K562 (cell line): ENCODE measurements around the gene NT5C1B. TPM values are rescaled to one million over a fixed set of nuclear protein-coding genes. Genes with fewer than 3 reads are reported as not detected.

ENCODE experiments used
- ATF7 ChIP-seq: fragments of 450-650 bp; IDR thresholded peaks from 2 replicates; pipeline ENCODE4 v1.7.1; 2014; ENCODE audit warnings: mild to moderate bottlenecking, moderate library complexity
- BRD4 ChIP-seq: fragments of 200-600 bp; sonication (generic); IDR thresholded peaks from 2 replicates; pipeline ENCODE4 v1.6.1; 2017; ENCODE audit warnings: inconsistent platforms
- CBX5 ChIP-seq: IDR thresholded peaks from 2 replicates; pipeline ENCODE4 v1.6.1; 2014; ENCODE audit warnings: low read depth, borderline replicate concordance
- CEBPG ChIP-seq, 3 experiments: fragments of 200-800 bp in 1 of 3; sonication (Bioruptor generic) in 1 of 3; sonication (generic) in 1 of 3; formaldehyde crosslinking in 1 of 3; IDR thresholded peaks in 2 of 3; conservative IDR thresholded peaks in 1 of 3; 2 replicates each; pipeline versions ENCODE4 v1.6.1 to v1.8.0; 2016 to 2022; ENCODE audit warnings: missing compliant biosample characterization in 2 of 3, missing genetic modification characterization in 2 of 3, mild to moderate bottlenecking in 1 of 3, missing genetic modification reagents in 1 of 3
- COPS2 ChIP-seq: fragments of 450-650 bp; conservative IDR thresholded peaks from 2 replicates; pipeline ENCODE4 v1.6.1; 2016; ENCODE audit warnings: mild to moderate bottlenecking, moderate library complexity
- E2F5 ChIP-seq: sonication (generic); formaldehyde crosslinking; IDR thresholded peaks from 2 replicates; pipeline ENCODE4 v1.8.0; 2022; ENCODE audit warnings: mild to moderate bottlenecking, missing genetic modification reagents
- ELF2 ChIP-seq: fragments of 250-450 bp; sonication (Bioruptor Pico); IDR thresholded peaks from 2 replicates; pipeline ENCODE4 v1.5.0; 2021; ENCODE audit warnings: mild to moderate bottlenecking
- HDAC3 ChIP-seq: fragments of 450-650 bp; IDR thresholded peaks from 2 replicates; pipeline ENCODE4 v1.6.1; 2018; ENCODE audit warnings: borderline replicate concordance, mild to moderate bottlenecking, moderate library complexity; ENCODE audit not compliant: partially characterized antibody
- MBD1 ChIP-seq: fragments of 250-450 bp; sonication (Bioruptor Pico); IDR thresholded peaks from 2 replicates; pipeline ENCODE4 v1.8.0; 2022; ENCODE audit warnings: inconsistent platforms
- MEF2A ChIP-seq: IDR thresholded peaks from 2 replicates; pipeline ENCODE4 v1.6.1; 2011; ENCODE audit warnings: low read depth, mild to moderate bottlenecking, low read length, moderate library complexity; ENCODE audit not compliant: control insufficient read depth
- NCOA6 ChIP-seq: fragments of 450-650 bp; IDR thresholded peaks from 2 replicates; pipeline ENCODE4 v1.6.1; 2017; ENCODE audit warnings: mild to moderate bottlenecking
- NELFE ChIP-seq: IDR thresholded peaks from 2 replicates; pipeline ENCODE4 v1.6.1; 2011; ENCODE audit warnings: mild to moderate bottlenecking; ENCODE audit not compliant: insufficient read depth, insufficient read length
- PHF8 ChIP-seq: fragments of 200-600 bp; sonication (generic); IDR thresholded peaks from 2 replicates; pipeline ENCODE4 v1.6.1; 2012; ENCODE audit warnings: mixed run types, mild to moderate bottlenecking, inconsistent platforms, low read length, moderate library complexity, borderline replicate concordance
- RNF219 ChIP-seq: fragments of 250-450 bp; sonication (Bioruptor Pico); IDR thresholded peaks from 2 replicates; pipeline ENCODE4 v1.5.0; 2022; ENCODE audit warnings: mild to moderate bottlenecking
- SAP30 ChIP-seq: fragments of 200-600 bp; sonication (generic); IDR thresholded peaks from 2 replicates; pipeline ENCODE4 v1.6.1; 2012; ENCODE audit warnings: borderline replicate concordance, low read depth, mild to moderate bottlenecking, moderate library complexity, low read length, control low read depth, inconsistent platforms; ENCODE audit not compliant: insufficient read depth, poor library complexity, severe bottlenecking
- SNAPC5 ChIP-seq: fragments of 250-450 bp; sonication (Bioruptor Pico); IDR thresholded peaks from 2 replicates; pipeline ENCODE4 v1.8.0; 2021; ENCODE audit warnings: moderate library complexity, mild to moderate bottlenecking, inconsistent platforms
- SNRNP70 ChIP-seq: fragments of 200-400 bp; formaldehyde crosslinking; optimal IDR thresholded peaks from 2 replicates; pipeline ENCODE3; 2017; ENCODE audit warnings: low read depth, low read length
- TAF7 ChIP-seq: fragments of 450-650 bp; IDR thresholded peaks from 2 replicates; pipeline ENCODE4 v1.6.1; 2016; ENCODE audit warnings: missing genetic modification characterization, missing compliant biosample characterization
- ZBTB43 ChIP-seq: sonication (generic); formaldehyde crosslinking; IDR thresholded peaks from 2 replicates; pipeline ENCODE4 v1.8.0; 2023; ENCODE audit warnings: mild to moderate bottlenecking, missing genetic modification reagents
- ZNF12 ChIP-seq: sonication (generic); formaldehyde crosslinking; IDR thresholded peaks from 2 replicates; pipeline ENCODE4 v1.4.0; 2020; ENCODE audit warnings: mild to moderate bottlenecking, missing genetic modification reagents
- ZNF316 ChIP-seq: fragments of 450-650 bp; IDR thresholded peaks from 2 replicates; pipeline ENCODE4 v1.6.1; 2016
- polyA plus RNA-seq, 8 experiments: library from polyadenylated mRNA; depleted of rRNA in 4 of 8; stranded (reverse) in 5 of 8; unstranded in 3 of 8; fragments of >200 nt; fragmentation: Nextera tagmentation in 2 of 8; fragmentation: Illumina TruSeq in 1 of 8; extraction: Ambion mirVana in 2 of 8; extraction: Trizol in 1 of 8; gene quantifications; 2 replicates each; pipeline versions ENCODE4 v1.2.1 to v1.2.3, GENCODE V29; 2011 to 2014; ENCODE audit warnings: inconsistent platforms in 1 of 8, missing spikeins in 1 of 8
- total RNA-seq, 7 experiments: library from RNA; depleted of rRNA in 6 of 7; stranded (reverse); fragments of >200 nt in 6 of 7; fragmentation: Illumina TruSeq in 2 of 7; extraction: Trizol in 2 of 7; gene quantifications; 2 replicates each; pipeline versions ENCODE4 v1.2.1 to v1.2.3, GENCODE V29; 2011 to 2021; ENCODE audit warnings: low replicate concordance in 1 of 7

NT5C1B gene
- total and polyA plus RNA-seq, 9 of the 15 experiments (the other 6 are each of a cell fraction or from before 2014, with no cell fraction given), result 0.07 TPM; not detected in 8

GRCh38 chr2:18560031-18560796 is 29.2 kb downstream of the NT5C1B start, which contains the start of gene RDH14 (continued):
- 0 out of 2 replicates have a peak, but pooled peaks have one; percentile 25 for TF ChIP-seq ZBTB43
- TF ChIP-seq E2F5 (CRISPR knock-in tag), result 0 out of 2 replicates have a peak, but pooled peaks have one; percentile 38
- TF ChIP-seq ELF2 (CRISPR knock-in tag), result 0 out of 2 replicates have a peak, but pooled peaks have one; percentile 27
- TF ChIP-seq RNF219 (CRISPR knock-in tag), result no peak
- 0 out of 2 replicates have a peak, but pooled peaks have one; percentile 33 for TF ChIP-seq NCOA6
- no peak for TF ChIP-seq ZNF12 (CRISPR knock-in tag)
- no peak for TF ChIP-seq HDAC3
- peak; percentile 93; the same call in 1 of the 2 replicates for TF ChIP-seq PHF8
- TF ChIP-seq ZNF316, result no peak
- peak; percentile 64 for TF ChIP-seq ATF7
- TF ChIP-seq SNRNP70, result no peak
- TF ChIP-seq MEF2A, result no peak
- TF ChIP-seq COPS2, result no peak
- no peak for TF ChIP-seq SNAPC5 (CRISPR knock-in tag)
- no peak for TF ChIP-seq CEBPG (CRISPR knock-in tag; IDR thresholded peaks at IDR 0.05)
- no peak for TF ChIP-seq CEBPG (tag; conservative IDR thresholded peaks at IDR 0.05 in 1 of 2, IDR thresholded peaks at IDR 0.05 in 1 of 2)
- TF ChIP-seq TAF7 (tag), result no peak
- no peak for TF ChIP-seq NELFE
- TF ChIP-seq MBD1, result no peak
- peak; percentile 60 for TF ChIP-seq SAP30
- TF ChIP-seq CBX5, result no peak
- TF ChIP-seq BRD4, result no peak; the same call in 1 of the 2 replicates
